GM10248 (cell line): ENCODE results near the gene BBS9.

Source experiments
- CTCF ChIA-PET: fragments of 300-600 bp; sonication (Branson Sonifier 250); formaldehyde crosslinking; extraction: SDS; loops from one replicate; lab custom pipeline; 2021; ENCODE audit warnings: antibody characterized with exemption; lab: Yijun Ruan, JAX
- POLR2A ChIA-PET: fragments of 350-650 bp; sonication (Branson Sonifier 250); formaldehyde crosslinking; extraction: SDS; loops from one replicate; lab custom pipeline; 2020; ENCODE audit warnings: antibody characterized with exemption; lab: Yijun Ruan, JAX
- DNase-seq: peaks from one replicate; pipeline ENCODE4 v3.0.0; 2012; ENCODE audit errors: extremely low spot score
- CTCF ChIP-seq: IDR thresholded peaks from 2 replicates; pipeline ENCODE4 v1.5.1; 2012; ENCODE audit warnings: mild to moderate bottlenecking, low read depth; ENCODE audit errors: extremely low read depth, missing control alignments, control extremely low read depth

Gene BBS9

GRCh38 chr7:33356336-33356735, 227.0 kb downstream of the BBS9 start:
- no peak for TF ChIP-seq CTCF
- ChIA-PET CTCF (interaction anchor here (1.3 to 1.6 kb wide), 2 partner anchors 9 kb away, joined by 3 to 5 read pairs; no protein-coding TSS in a partner anchor), POLR2A (no interaction called here)
- no peak for DNase-seq

GRCh38 chr7:33357846-33358245, 228.5 kb downstream of the BBS9 start:
- POLR2A ChIA-PET, result no interaction called here
- no peak for DNase-seq
- CTCF ChIA-PET, result interaction anchor here (0.7 to 1.3 kb wide), 2 partner anchors 8 to 18 kb away, joined by 3 read pairs; no protein-coding TSS in a partner anchor
- TF ChIP-seq CTCF, result no peak

DNA sequence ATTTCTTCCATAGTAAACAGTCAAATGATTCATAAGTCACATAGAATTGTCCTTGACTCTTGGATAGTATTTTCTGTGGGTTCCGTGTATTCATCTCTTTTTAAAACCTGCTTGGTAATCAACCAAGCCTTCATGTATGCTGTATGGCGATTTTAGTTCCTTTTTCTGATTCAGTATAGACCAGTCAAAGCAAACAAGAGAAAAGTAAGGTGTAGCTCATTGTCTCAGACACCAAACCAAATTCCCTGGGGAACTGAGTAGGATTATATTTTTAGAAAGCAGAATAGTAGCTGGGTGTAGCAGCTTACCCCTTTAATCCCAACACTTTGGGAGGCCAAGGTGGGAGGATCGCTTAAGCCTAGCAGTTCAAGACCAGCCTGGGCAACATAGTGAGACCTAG, 240.5 kb downstream of the BBS9 start:
- ChIA-PET POLR2A (no interaction called here), CTCF (interaction anchor here (1.7 kb wide), 1 partner anchor 14 kb away, joined by 5 read pairs; no protein-coding TSS in a partner anchor)
- no peak for TF ChIP-seq CTCF
- no peak for DNase-seq

GRCh38 chr7:33373195-33373594, 243.8 kb downstream of the BBS9 start:
- CTCF ChIA-PET, result interaction anchor here (1.2 kb wide), 1 partner anchor 13 kb away, joined by 3 read pairs; no protein-coding TSS in a partner anchor
- POLR2A ChIA-PET, result no interaction called here
- DNase-seq, result no peak
- no peak for TF ChIP-seq CTCF

GRCh38 chr7:33379891-33380525, 250.6 kb downstream of the BBS9 start:
- no peak for TF ChIP-seq CTCF
- no peak for DNase-seq
- ChIA-PET CTCF (interaction anchor here (0.9 to 1.1 kb wide), 3 partner anchors 12 to 19 kb away, joined by 3 to 4 read pairs (median 3); no protein-coding TSS in a partner anchor), POLR2A (no interaction called here)

DNA sequence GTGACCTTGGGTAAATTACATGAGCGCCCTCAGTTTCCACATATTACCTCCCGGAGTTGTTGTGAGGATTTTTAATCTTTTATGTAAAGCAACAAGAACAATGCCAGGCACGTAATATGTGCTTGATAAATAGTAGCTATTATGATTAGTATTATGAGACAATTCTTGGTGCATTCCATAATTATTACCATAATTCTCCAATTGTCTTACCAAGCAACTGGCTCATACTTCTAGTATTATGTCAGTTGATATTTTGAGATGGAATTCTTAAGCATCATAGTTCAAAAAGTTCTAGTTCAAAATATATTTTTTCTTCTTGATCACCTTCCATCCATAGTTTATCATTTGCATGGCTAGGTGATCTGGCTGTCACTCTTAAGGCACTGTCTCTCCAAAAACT, 259.0 kb downstream of the BBS9 start:
- TF ChIP-seq CTCF, result no peak

GRCh38 chr7:33392148-33392547, 262.8 kb downstream of the BBS9 start:
- DNase-seq, result no peak
- ChIA-PET POLR2A (no interaction called here), CTCF (interaction anchor here (0.7 to 1.4 kb wide), 2 partner anchors 12 to 58 kb away, joined by 3 to 4 read pairs; no protein-coding TSS in a partner anchor)
- no peak for TF ChIP-seq CTCF

More for the DNA sequence above, 259.0 kb downstream of the BBS9 start:
- ChIA-PET POLR2A (no interaction called here), CTCF (no interaction called here)
- DNase-seq, result no peak
